Suprapubic skin (tissue), 4 donors: Measurements from ENCODE around the gene CLDN6.

Experiments
- POLR2A ChIP-seq, 2 donors: fragments of 450-650 bp; IDR thresholded peaks; one replicate each; pipeline ENCODE4 v1.6.1; 2017; ENCODE audit warnings: antibody characterized with exemption in 2 of 2, mild to moderate bottlenecking in 2 of 2, moderate library complexity in 2 of 2
- POLR2AphosphoS5 ChIP-seq, 3 donors: sonication (generic); formaldehyde crosslinking; IDR thresholded peaks; one replicate each; pipeline ENCODE4 v1.6.1; 2017; ENCODE audit warnings: antibody characterized with exemption in 3 of 3
- TF ChIP-seq, protein P1 (sequence below), 2 donors: fragments of 200-600 bp in 1 of 2; fragments of 450-650 bp in 1 of 2; sonication (generic) in 1 of 2; IDR thresholded peaks; one replicate each; pipeline ENCODE4 v1.5.1; 2016 to 2019; ENCODE audit warnings: antibody characterized with exemption in 2 of 2, mild to moderate bottlenecking in 1 of 2, moderate library complexity in 1 of 2

DNA sequence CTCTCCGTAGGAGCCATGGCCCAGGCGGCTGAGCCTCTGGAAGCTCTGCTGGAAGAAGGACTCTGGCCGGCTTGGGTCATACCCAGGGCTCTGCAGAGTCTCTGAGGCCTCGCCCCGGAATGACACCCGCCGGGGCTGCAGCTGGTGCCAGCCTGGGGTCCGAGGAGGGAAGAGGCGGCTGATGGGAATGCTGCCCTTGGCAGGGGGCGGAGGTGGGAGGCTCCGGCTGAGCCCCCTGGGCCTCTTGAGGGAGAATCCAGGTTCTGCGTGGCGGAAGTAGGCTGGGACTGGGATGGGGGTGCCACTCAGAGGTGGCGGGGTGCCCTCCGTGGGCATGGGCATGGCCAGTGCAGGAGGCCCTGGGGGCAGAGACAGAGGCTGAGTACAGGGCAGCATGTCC lies 41.3 kb downstream of the CLDN6 start:
- TF ChIP-seq, protein P1, sequence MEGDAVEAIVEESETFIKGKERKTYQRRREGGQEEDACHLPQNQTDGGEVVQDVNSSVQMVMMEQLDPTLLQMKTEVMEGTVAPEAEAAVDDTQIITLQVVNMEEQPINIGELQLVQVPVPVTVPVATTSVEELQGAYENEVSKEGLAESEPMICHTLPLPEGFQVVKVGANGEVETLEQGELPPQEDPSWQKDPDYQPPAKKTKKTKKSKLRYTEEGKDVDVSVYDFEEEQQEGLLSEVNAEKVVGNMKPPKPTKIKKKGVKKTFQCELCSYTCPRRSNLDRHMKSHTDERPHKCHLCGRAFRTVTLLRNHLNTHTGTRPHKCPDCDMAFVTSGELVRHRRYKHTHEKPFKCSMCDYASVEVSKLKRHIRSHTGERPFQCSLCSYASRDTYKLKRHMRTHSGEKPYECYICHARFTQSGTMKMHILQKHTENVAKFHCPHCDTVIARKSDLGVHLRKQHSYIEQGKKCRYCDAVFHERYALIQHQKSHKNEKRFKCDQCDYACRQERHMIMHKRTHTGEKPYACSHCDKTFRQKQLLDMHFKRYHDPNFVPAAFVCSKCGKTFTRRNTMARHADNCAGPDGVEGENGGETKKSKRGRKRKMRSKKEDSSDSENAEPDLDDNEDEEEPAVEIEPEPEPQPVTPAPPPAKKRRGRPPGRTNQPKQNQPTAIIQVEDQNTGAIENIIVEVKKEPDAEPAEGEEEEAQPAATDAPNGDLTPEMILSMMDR (IDR thresholded peaks at IDR 0.05) = no peak
- TF ChIP-seq POLR2A (IDR thresholded peaks at IDR 0.05) (no peak), POLR2AphosphoS5 (IDR thresholded peaks at IDR 0.05) (no peak)
